GM08714 (cell line): ENCODE data around the gene DIPK1B.
"Not testable (repeated sequence)": the region's sequence is repeated elsewhere in the genome, so short reads cannot be mapped to it uniquely, and the experiment has no call there.

ENCODE experiments used
- H3K4me3 ChIP-seq: fragments of 200-500 bp; sonication (Bioruptor generic); 2 replicates; pipeline ENCODE4 v1.5.1; 2014; ENCODE audit warnings: mild to moderate bottlenecking, low read length, inconsistent platforms
- ZNF274 ChIP-seq: IDR thresholded peaks from 2 replicates; pipeline ENCODE4 v1.6.1; 2012; ENCODE audit warnings: mild to moderate bottlenecking, low read depth, low read length

DIPK1B gene

GRCh38 chr9:136710543-136710942 is 1.8 kb upstream of the DIPK1B start:
- TF ChIP-seq ZNF274 = no peak
- H3K4me3 ChIP-seq = no peak overlapping the region

- H3K4me3 ChIP-seq = not testable (repeated sequence)
These were observed 1.1 kb upstream of the DIPK1B start for GRCh38 chr9:136711219-136711648.

GRCh38 chr9:136712690-136713544 is 545 bp downstream of the DIPK1B start:
- H3K4me3 ChIP-seq = peak overlapping the region; percentile 4; the same call in 1 of the 2 replicates

GRCh38 chr9:136713550-136713949 is 1.2 kb downstream of the DIPK1B start:
- no peak overlapping the region; the same call in 1 of the 2 replicates for H3K4me3 ChIP-seq
- no peak for TF ChIP-seq ZNF274

More at GRCh38 chr9:136712690-136713544, 545 bp downstream of the DIPK1B start:
- TF ChIP-seq ZNF274 = no peak

GRCh38 chr9:136714096-136714892 is 1.9 kb downstream of the DIPK1B start:
- TF ChIP-seq ZNF274 = no peak
- H3K4me3 ChIP-seq = no peak overlapping the region

GRCh38 chr9:136714893-136715274 is 2.5 kb downstream of the DIPK1B start:
- no peak overlapping the region for H3K4me3 ChIP-seq
- TF ChIP-seq ZNF274 = no peak

GRCh38 chr9:136717399-136717798 is 5.0 kb downstream of the DIPK1B start:
- no peak overlapping the region for H3K4me3 ChIP-seq
- no peak for TF ChIP-seq ZNF274

- H3K4me3 ChIP-seq = no peak overlapping the region
- no peak for TF ChIP-seq ZNF274
These were observed 6.2 kb downstream of the DIPK1B start for GRCh38 chr9:136718345-136719194.

- no peak for TF ChIP-seq ZNF274
- no peak overlapping the region for H3K4me3 ChIP-seq
These were observed 7.0 kb downstream of the DIPK1B start for GRCh38 chr9:136719195-136719880.

GRCh38 chr9:136720251-136720897 is 8.0 kb downstream of the DIPK1B start:
- no peak for TF ChIP-seq ZNF274
- no peak overlapping the region for H3K4me3 ChIP-seq

GRCh38 chr9:136720898-136721338 is 8.5 kb downstream of the DIPK1B start:
- TF ChIP-seq ZNF274 = no peak
- H3K4me3 ChIP-seq = no peak overlapping the region

GRCh38 chr9:136721339-136722092 is 9.1 kb downstream of the DIPK1B start:
- TF ChIP-seq ZNF274 = no peak
- H3K4me3 ChIP-seq = no peak overlapping the region
